Adrenal gland (tissue), 5 donors: ENCODE data around the gene HSD17B8.

ENCODE experiments used
- CTCF ChIP-seq, 6 experiments: fragments of 450-650 bp in 4 of 6; fragments of 200-600 bp in 2 of 6; sonication (generic) in 1 of 6; IDR thresholded peaks; 1 replicate in 5 of 6; 2 replicates in 1 of 6; pipeline versions ENCODE4 v1.5.1 to v1.8.0; 2016 to 2021; ENCODE audit warnings: antibody characterized with exemption in 6 of 6, mild to moderate bottlenecking in 2 of 6, moderate library complexity in 1 of 6
- POLR2A ChIP-seq, 2 donors: fragments of 450-650 bp; IDR thresholded peaks; one replicate each; pipeline ENCODE4 v1.6.1; 2017; ENCODE audit warnings: antibody characterized with exemption in 2 of 2, mild to moderate bottlenecking in 2 of 2, moderate library complexity in 1 of 2
- donor health status: DM: no; HTN: no; CAD: no.

GRCh38 chr6:33168639-33169038 is 35.8 kb upstream of the HSD17B8 start:
- TF ChIP-seq CTCF (IDR thresholded peaks at IDR 0.05): no peak
- TF ChIP-seq POLR2A (IDR thresholded peaks at IDR 0.05): no peak
